GM23248 (cell line): Measurements from ENCODE around the gene GALNT14.

Experiments
- EZH2 ChIP-seq: fragments of 200-600 bp; sonication (generic); IDR thresholded peaks from 2 replicates; pipeline ENCODE4 v1.6.1; 2018; ENCODE audit warnings: antibody characterized with exemption, mild to moderate bottlenecking; ENCODE audit not compliant: insufficient read depth, poor library complexity, severe bottlenecking
- EZH2phosphoT487 ChIP-seq: fragments of 200-600 bp; sonication (generic); IDR thresholded peaks from 2 replicates; pipeline ENCODE4 v1.6.1; 2018; ENCODE audit warnings: antibody characterized with exemption, moderate library complexity, mild to moderate bottlenecking, low read depth; ENCODE audit not compliant: insufficient read depth

DNA sequence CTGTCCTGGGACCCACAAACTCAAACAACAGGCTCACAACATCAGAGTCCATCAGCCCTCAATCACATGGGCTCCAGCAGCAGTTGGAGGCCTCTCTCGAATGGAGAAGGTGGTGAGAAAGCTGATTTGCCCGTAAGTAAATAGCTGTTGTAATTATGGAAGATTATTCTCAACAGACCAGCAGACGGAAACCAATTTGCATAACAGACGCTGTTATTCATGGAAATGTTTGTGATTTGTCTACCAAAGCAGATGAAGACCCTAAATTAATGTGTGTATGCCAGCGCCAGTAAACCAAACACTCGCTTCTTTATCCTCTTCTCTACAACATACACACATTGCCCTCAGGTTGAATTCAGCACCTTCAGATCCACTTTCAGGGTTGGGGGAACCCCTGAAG, 23.4 kb upstream of the GALNT14 start:
- TF ChIP-seq EZH2phosphoT487 = no peak
- TF ChIP-seq EZH2 = no peak
